HG03135 (cell line): Measurements from ENCODE around the gene KIF5B.

Source experiments
- ATAC-seq: cut with Tn5 transposase; IDR thresholded peaks from one replicate; pipeline ENCODE4 v1.9.1; 2021; ENCODE audit warnings: mild to moderate bottlenecking, moderate library complexity; ENCODE audit not compliant: unreplicated experiment

The KIF5B gene

GRCh38 chr10:31962826-31963588 is 93.2 kb downstream of the KIF5B start:
- no peak for ATAC-seq

DNA sequence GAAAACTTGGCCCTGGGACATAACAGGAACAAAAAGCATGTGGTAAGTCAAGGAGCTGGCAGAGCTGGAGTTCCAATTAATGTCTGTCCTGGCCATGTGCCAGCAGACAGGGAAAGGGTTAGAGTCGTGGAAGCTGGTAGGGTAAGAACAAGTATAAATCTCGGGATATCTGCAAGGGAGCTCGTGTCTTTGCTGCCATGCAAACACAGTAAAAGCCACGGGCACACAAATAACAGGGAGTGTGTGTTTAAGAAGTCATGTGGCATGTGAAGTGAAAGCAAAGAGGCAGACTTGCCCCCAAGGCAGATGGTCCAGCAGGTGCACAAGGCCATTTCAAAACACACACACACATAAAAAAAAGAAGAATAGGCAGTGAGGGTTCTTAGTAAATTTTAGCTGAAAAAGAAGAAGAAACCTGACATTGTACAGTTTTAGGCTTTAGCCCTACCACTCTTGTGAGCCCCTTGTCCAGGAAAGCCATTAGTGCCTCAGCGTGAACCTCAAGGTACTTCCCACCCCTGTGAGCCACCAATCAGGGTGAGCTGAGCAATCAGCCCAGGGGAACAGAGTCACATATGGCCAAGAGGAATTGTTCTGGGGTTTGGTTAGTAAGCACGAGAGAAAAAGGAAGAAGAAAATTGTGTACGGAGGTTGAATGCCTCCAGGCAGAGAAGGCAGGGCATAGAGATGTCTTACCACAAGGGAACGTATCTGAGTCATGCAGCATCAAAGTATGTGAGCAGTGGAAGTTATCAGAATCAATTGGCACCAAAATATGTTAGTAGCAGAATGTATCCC is 94.7 kb downstream of the KIF5B start:
- no peak for ATAC-seq

DNA sequence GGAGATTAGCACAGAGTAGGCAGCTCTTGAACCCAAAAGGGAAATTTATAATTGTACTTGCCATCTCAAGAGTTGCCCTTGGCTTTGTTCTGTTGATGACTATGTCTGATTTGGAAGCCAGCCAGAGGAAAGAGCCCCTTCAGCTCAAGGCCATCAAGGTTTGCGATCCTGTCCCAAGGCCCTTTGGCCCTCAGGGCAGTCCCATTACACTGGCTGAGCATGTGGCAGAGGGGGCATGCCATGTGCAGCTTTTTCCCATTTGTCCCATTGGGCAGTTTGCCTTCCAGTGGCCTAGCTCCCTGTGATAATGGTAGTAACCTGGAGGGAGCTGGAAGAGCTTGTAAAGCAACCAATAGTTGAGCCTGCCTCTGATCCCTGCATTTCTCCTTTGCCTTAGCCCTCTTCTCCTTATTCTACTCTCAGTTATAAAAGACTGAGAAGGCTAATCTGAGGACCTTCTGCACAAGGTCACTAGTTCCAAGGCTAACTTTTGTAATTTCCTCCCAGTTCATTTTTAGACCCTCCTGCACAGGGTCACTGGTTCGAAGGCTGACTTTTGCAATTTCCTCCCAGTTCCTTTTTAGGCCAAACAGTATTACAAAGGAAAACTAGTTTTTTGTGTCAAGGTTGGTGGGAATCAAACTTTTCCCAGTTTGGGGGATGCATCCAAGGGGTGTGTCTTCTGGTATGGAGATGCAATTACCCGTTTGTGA is 96.6 kb downstream of the KIF5B start:
- ATAC-seq, result no peak
